Body of pancreas (tissue), 4 donors: ENCODE measurements around the gene LRFN2.

Experiments
- POLR2A ChIP-seq, 3 donors: fragments of 450-650 bp; IDR thresholded peaks; one replicate each; pipeline ENCODE4 v1.6.1; 2016; ENCODE audit warnings: antibody characterized with exemption in 3 of 3, mild to moderate bottlenecking in 2 of 3
- TF ChIP-seq, protein P1 (sequence below), 7 experiments: fragments of 450-650 bp in 4 of 7; fragments of 200-600 bp in 3 of 7; sonication (generic) in 3 of 7; IDR thresholded peaks; one replicate each; pipeline ENCODE4 v1.5.1; 2016 to 2019; ENCODE audit warnings: antibody characterized with exemption in 7 of 7

DNA sequence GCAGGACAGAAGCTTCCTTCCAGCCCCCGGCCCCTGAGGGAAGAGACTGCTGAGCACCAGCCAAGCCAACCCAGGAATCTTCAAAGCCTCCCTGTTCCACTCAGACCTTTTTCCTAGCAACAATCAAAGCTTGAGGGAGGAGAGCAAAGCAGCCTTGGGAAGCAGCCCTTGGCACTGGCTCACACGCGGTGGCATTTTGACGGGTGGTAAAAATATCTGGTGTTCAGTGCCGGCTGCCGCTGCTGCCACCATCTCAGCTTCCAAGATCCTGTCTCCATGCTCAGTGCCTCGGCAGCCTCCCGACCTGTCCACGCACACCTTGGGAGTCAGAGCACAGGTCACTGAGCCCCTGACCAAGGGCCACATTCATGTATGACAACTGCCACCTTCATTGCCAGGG lies 170.1 kb downstream of the LRFN2 start:
- TF ChIP-seq POLR2A (IDR thresholded peaks at IDR 0.05): no peak
- TF ChIP-seq, protein P1, sequence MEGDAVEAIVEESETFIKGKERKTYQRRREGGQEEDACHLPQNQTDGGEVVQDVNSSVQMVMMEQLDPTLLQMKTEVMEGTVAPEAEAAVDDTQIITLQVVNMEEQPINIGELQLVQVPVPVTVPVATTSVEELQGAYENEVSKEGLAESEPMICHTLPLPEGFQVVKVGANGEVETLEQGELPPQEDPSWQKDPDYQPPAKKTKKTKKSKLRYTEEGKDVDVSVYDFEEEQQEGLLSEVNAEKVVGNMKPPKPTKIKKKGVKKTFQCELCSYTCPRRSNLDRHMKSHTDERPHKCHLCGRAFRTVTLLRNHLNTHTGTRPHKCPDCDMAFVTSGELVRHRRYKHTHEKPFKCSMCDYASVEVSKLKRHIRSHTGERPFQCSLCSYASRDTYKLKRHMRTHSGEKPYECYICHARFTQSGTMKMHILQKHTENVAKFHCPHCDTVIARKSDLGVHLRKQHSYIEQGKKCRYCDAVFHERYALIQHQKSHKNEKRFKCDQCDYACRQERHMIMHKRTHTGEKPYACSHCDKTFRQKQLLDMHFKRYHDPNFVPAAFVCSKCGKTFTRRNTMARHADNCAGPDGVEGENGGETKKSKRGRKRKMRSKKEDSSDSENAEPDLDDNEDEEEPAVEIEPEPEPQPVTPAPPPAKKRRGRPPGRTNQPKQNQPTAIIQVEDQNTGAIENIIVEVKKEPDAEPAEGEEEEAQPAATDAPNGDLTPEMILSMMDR (IDR thresholded peaks at IDR 0.05): no peak
